Endothelial cell of umbilical vein (primary cell): ENCODE results near the gene LUZP2. TPM values are rescaled to one million over a fixed set of nuclear protein-coding genes. Genes with fewer than 3 reads are reported as not detected.

Source experiments
- BruUV-seq: library from RNA; stranded (reverse); fragments of 400-500 nt; replicated peaks from 2 replicates; lab custom pipeline; 2021; lab: Mats Ljungman, UMichigan
- CTCF ChIA-PET: fragments of 300-600, 350-600 bp; sonication (Branson Sonifier 250); formaldehyde crosslinking; loops from one replicate; lab custom pipeline; 2021; ENCODE audit warnings: antibody characterized with exemption, inconsistent platforms; lab: Charles Lee
- POLR2A ChIA-PET: fragments of 300-600, 350-600 bp; sonication (Branson Sonifier 250); formaldehyde crosslinking; loops from one replicate; lab custom pipeline; 2021; ENCODE audit warnings: antibody characterized with exemption, inconsistent platforms; lab: Charles Lee
- DNase-seq: peaks from one replicate; pipeline ENCODE4 v3.0.0-alpha.2; 2011; ENCODE audit warnings: low read depth, low spot score
- FAIRE-seq: peaks from 2 replicates; lab custom pipeline; 2011; peaks lifted over from hg19 to GRCh38; lab: Jason Lieb, UNC
- H2AFZ ChIP-seq: 2 replicates; pipeline ENCODE4 v1.6.0; 2012; ENCODE audit warnings: low read depth, low read length, control low read depth, inconsistent platforms
- H3K27ac ChIP-seq: 2 replicates; pipeline ENCODE4 v1.5.1; 2011; ENCODE audit warnings: low read depth, mild to moderate bottlenecking, control low read depth, low read length, moderate library complexity; ENCODE audit not compliant: insufficient read depth
- H3K27me3 ChIP-seq, 2 experiments: 2 replicates each; pipeline versions ENCODE4 v1.6.0 to v1.6.1; 2011; ENCODE audit warnings: low read length in 2 of 2, mixed read lengths in 1 of 2; ENCODE audit not compliant: control insufficient read depth in 2 of 2, insufficient read depth in 2 of 2
- H3K36me3 ChIP-seq, 2 experiments: 2 replicates in 1 of 2; 3 replicates in 1 of 2; pipeline ENCODE4 v1.5.1; 2011; ENCODE audit warnings: low read length in 2 of 2, mild to moderate bottlenecking in 1 of 2, moderate library complexity in 1 of 2; ENCODE audit not compliant: control insufficient read depth in 2 of 2, insufficient read depth in 2 of 2; ENCODE audit errors: extremely low read depth in 1 of 2
- H3K4me1 ChIP-seq: 3 replicates; pipeline ENCODE4 v1.5.1; 2011; ENCODE audit warnings: mild to moderate bottlenecking, low read length; ENCODE audit not compliant: control insufficient read depth, insufficient read depth; ENCODE audit errors: extremely low read depth
- H3K4me2 ChIP-seq: 2 replicates; pipeline ENCODE4 v1.6.1; 2011; ENCODE audit warnings: low read length, control low read depth, mixed read lengths; ENCODE audit not compliant: insufficient read depth
- H3K4me3 ChIP-seq, 3 experiments: fragments of 200-600 bp in 1 of 3; sonication (generic), shearing (Covaris generic) in 1 of 3; replicated peaks in 1 of 3; 2 replicates each; pipeline ENCODE4 v1.5.1; 2011 to 2016; ENCODE audit warnings: control low read depth in 3 of 3, low read length in 3 of 3, mild to moderate bottlenecking in 2 of 3, inconsistent platforms in 1 of 3, low read depth in 1 of 3, moderate library complexity in 1 of 3; ENCODE audit not compliant: insufficient read depth in 1 of 3
- H3K79me2 ChIP-seq: 2 replicates; pipeline ENCODE4 v1.6.0; 2012; ENCODE audit warnings: low read length, inconsistent platforms; ENCODE audit not compliant: control insufficient read depth, insufficient read depth
- H3K9ac ChIP-seq: replicated peaks from 2 replicates; pipeline ENCODE3; 2011; ENCODE audit warnings: low read length, control low read depth; ENCODE audit not compliant: insufficient read depth; ENCODE audit errors: extremely low read depth
- H3K9me1 ChIP-seq: replicated peaks from 3 replicates; pipeline ENCODE4 v1.6.0; 2011; ENCODE audit warnings: mild to moderate bottlenecking, low read length; ENCODE audit not compliant: control insufficient read depth, insufficient read depth; ENCODE audit errors: extremely low read depth
- H3K9me3 ChIP-seq: replicated peaks from 2 replicates; pipeline ENCODE4 v1.5.1; 2012; ENCODE audit warnings: low read length, inconsistent platforms; ENCODE audit not compliant: control insufficient read depth, insufficient read depth
- H4K20me1 ChIP-seq: replicated peaks from 2 replicates; pipeline ENCODE3; 2011; ENCODE audit warnings: mild to moderate bottlenecking, low read length; ENCODE audit not compliant: control insufficient read depth, insufficient read depth; ENCODE audit errors: extremely low read depth
- CTCF ChIP-seq, 2 donors: IDR thresholded peaks; 1 replicate in 1 of 2; 2 replicates in 1 of 2; pipeline ENCODE4 v1.5.1; 2011; ENCODE audit warnings: low read length in 2 of 2, mild to moderate bottlenecking in 2 of 2, moderate library complexity in 2 of 2, control low read depth in 1 of 2, inconsistent platforms in 1 of 2, low read depth in 1 of 2; ENCODE audit not compliant: insufficient read depth in 1 of 2; ENCODE audit errors: extremely low read depth in 1 of 2
- EZH2 ChIP-seq: IDR thresholded peaks from 2 replicates; pipeline ENCODE4 v1.6.1; 2012; ENCODE audit warnings: borderline replicate concordance, low read depth, mild to moderate bottlenecking, moderate library complexity, low read length, inconsistent platforms; ENCODE audit not compliant: severe bottlenecking
- FOS ChIP-seq: IDR thresholded peaks from 2 replicates; pipeline ENCODE4 v1.6.1; 2011; ENCODE audit warnings: mild to moderate bottlenecking, low read length, moderate library complexity, borderline replicate concordance; ENCODE audit not compliant: insufficient read depth
- GATA2 ChIP-seq: IDR thresholded peaks from 2 replicates; pipeline ENCODE4 v1.7.0; 2011; ENCODE audit warnings: low read depth, mild to moderate bottlenecking, moderate library complexity, mixed read lengths, low read length; ENCODE audit not compliant: insufficient read length, insufficient read depth
- JUN ChIP-seq: IDR thresholded peaks from 2 replicates; pipeline ENCODE4 v1.6.1; 2011; ENCODE audit warnings: borderline replicate concordance, low read depth; ENCODE audit not compliant: insufficient read length, insufficient read depth
- MAX ChIP-seq: IDR thresholded peaks from 2 replicates; pipeline ENCODE4 v1.6.1; 2011; ENCODE audit not compliant: insufficient read depth, insufficient read length
- MYC ChIP-seq: IDR thresholded peaks from one replicate; pipeline ENCODE4 v1.6.1; 2011; ENCODE audit warnings: mild to moderate bottlenecking, low read depth, low read length
- POLR2A ChIP-seq: IDR thresholded peaks from 2 replicates; pipeline ENCODE4 v1.6.1; 2012; ENCODE audit warnings: low read depth, mild to moderate bottlenecking, control low read depth, low read length
- POLR2AphosphoS5 ChIP-seq: IDR thresholded peaks from 2 replicates; pipeline ENCODE4 v1.6.1; 2012; ENCODE audit warnings: low read depth, mild to moderate bottlenecking, control low read depth, low read length, moderate library complexity; ENCODE audit not compliant: insufficient read depth
- dilution Hi-C: fragments of 300-500 bp; cut with MboI; formaldehyde crosslinking; loops from one replicate; pipeline ENCODE4 v1.15.0; 2019; ENCODE audit warnings: low sequenced_read_pairs; ENCODE audit not compliant: extremely low pct_ligation_motif_present
- intact Hi-C: fragments of 100-400 bp; cut with micrococcal nuclease; formaldehyde crosslinking; loops from one replicate; pipeline ENCODE4 v1.10.0; 2022
- polyA plus RNA-seq, 4 experiments: library from polyadenylated mRNA; depleted of rRNA in 3 of 4; stranded (reverse) in 3 of 4; unstranded in 1 of 4; fragments of >200 nt; gene quantifications; 2 replicates each; pipeline versions ENCODE4 v1.2.1 to v1.2.3, GENCODE V29; 2011 to 2012; ENCODE audit warnings: missing spikeins in 1 of 4
- total RNA-seq: library from RNA; stranded (reverse); gene quantifications from 2 replicates; pipeline ENCODE4 v1.2.3, GENCODE V29; 2021

The LUZP2 gene
- total and polyA plus RNA-seq, 2 donors (not counting 3 experiments of a cell fraction or from before 2014, with no cell fraction given) = 0.07 TPM; not detected in 1

GRCh38 chr11:24872186-24872585 lies 375.3 kb downstream of the LUZP2 start:
- FAIRE-seq = no peak
- dilution Hi-C loops = no loop called here
- POLR2A ChIA-PET = no interaction called here

GRCh38 chr11:24872651-24873311 lies 375.9 kb downstream of the LUZP2 start:
- Histone ChIP-seq H4K20me1 (no peaks in the 10 kb centered on the region), H3K27me3 (no peaks in the 10 kb centered on the region), H3K9me1 (no peaks in the 10 kb centered on the region), H3K27ac (no peak overlapping the region), H3K4me2 (no peak overlapping the region), H3K79me2 (no peaks in the 10 kb centered on the region), H3K9ac (no peak overlapping the region), H3K9me3 (no peaks in the 10 kb centered on the region), H2AFZ (no peak overlapping the region), H3K36me3 (no peaks in the 10 kb centered on the region), H3K4me1 (no peaks in the 10 kb centered on the region), H3K4me3 (no peak overlapping the region)
- intact Hi-C loops = no loop called here
- TF ChIP-seq FOS = no peak
- no peak for TF ChIP-seq MAX
- TF ChIP-seq POLR2AphosphoS5 = no peak
- TF ChIP-seq CTCF (IDR thresholded peaks at IDR 0.05; ENCODE audit: extremely low read depth in 1 of 2, insufficient read depth in 1 of 2, low read depth in 1 of 2, low read length in 2 of 2) = no peak
- no peak for TF ChIP-seq EZH2
- TF ChIP-seq GATA2 = no peak
- no peak for TF ChIP-seq POLR2A
- no peak for TF ChIP-seq MYC
- no peak for TF ChIP-seq JUN
- CTCF ChIA-PET = interaction anchor here (1.3 kb wide), 1 partner anchor 44 kb away, joined by 3 read pairs; no protein-coding TSS in a partner anchor
- POLR2A ChIA-PET = no interaction called here
- FAIRE-seq (no peak), DNase-seq (no peak)
- dilution Hi-C loops = no loop called here
- no TSS peak for BruUV-seq

More at GRCh38 chr11:24872186-24872585, 375.3 kb downstream of the LUZP2 start:
- Histone ChIP-seq H3K9me3 (no peaks in the 10 kb centered on the region), H3K27ac (no peak overlapping the region), H3K9me1 (no peaks in the 10 kb centered on the region), H3K36me3 (no peaks in the 10 kb centered on the region), H3K4me3 (no peak overlapping the region), H3K79me2 (no peaks in the 10 kb centered on the region), H4K20me1 (no peaks in the 10 kb centered on the region), H3K4me2 (no peak overlapping the region), H3K9ac (no peak overlapping the region), H3K27me3 (no peaks in the 10 kb centered on the region), H2AFZ (no peak overlapping the region), H3K4me1 (no peaks in the 10 kb centered on the region)
- no peak for TF ChIP-seq MYC
- intact Hi-C loops = no loop called here
- no peak for DNase-seq
- BruUV-seq = no TSS peak
- CTCF ChIA-PET = no interaction called here
